Ishikawa (cell line): Measurements from ENCODE around the gene SSTR5.

Source experiments
- CEBPB ChIP-seq: IDR thresholded peaks from 2 replicates; pipeline ENCODE4 v1.6.1; 2012
- EP300 ChIP-seq: IDR thresholded peaks from 2 replicates; pipeline ENCODE4 v1.6.1; 2012; ENCODE audit warnings: borderline replicate concordance
- FOXM1 ChIP-seq: IDR thresholded peaks from 2 replicates; pipeline ENCODE4 v1.6.1; 2012; ENCODE audit warnings: low read depth, borderline replicate concordance
- MAX ChIP-seq: IDR thresholded peaks from 2 replicates; pipeline ENCODE4 v1.6.1; 2012
- NFIC ChIP-seq: IDR thresholded peaks from 2 replicates; pipeline ENCODE4 v1.6.1; 2012
- RAD21 ChIP-seq: IDR thresholded peaks from 2 replicates; pipeline ENCODE4 v1.6.1; 2012; ENCODE audit warnings: low read depth
- TAF1 ChIP-seq: IDR thresholded peaks from 2 replicates; pipeline ENCODE4 v1.6.1; 2012; ENCODE audit warnings: low read depth, mild to moderate bottlenecking
- YY1 ChIP-seq: IDR thresholded peaks from 2 replicates; pipeline ENCODE4 v1.6.1; 2012; ENCODE audit warnings: low read depth

DNA sequence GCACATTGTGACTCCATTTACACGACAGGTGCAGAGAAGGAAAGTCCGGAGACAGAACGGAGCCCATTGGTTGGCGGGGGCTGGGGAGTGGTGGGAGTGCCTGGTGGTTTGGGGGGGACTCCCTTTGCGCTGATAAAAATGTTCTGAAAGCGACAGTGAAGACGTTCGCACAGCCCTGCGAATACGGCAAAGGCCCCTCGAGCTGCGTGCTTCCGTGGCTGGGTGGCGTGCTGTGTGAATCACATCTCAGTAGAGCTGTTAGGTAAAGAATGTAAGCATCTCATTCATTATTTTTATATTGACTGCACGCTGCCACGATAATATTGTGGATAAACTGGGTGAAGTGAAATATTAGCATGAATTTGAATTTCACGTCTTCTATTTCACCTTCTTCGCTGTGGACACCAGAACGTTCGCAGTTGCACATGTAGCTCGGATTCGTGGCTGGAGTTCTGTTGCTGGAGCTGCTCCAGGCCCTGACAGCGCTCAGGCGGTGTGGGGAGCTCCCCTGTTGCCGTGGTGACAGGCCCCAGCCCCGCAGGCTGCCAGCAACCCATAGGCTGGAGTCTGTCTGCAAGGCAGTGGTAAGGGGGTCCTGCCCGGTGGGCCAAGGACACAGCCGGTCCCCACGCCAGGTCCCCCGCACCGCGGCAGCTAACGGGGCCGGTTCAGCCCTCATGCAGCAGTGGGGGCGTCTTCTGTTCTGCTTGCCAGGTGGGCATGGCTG is 46.3 kb upstream of the SSTR5 start:
- TF ChIP-seq MAX, result no peak
- no peak for TF ChIP-seq RAD21
- no peak for TF ChIP-seq CEBPB
- TF ChIP-seq NFIC, result no peak
- no peak for TF ChIP-seq YY1
- no peak for TF ChIP-seq EP300
- no peak for TF ChIP-seq FOXM1
- no peak for TF ChIP-seq TAF1
